HG02798 (cell line): ENCODE measurements around the gene RAB7B.

Experiments
- ATAC-seq: cut with Tn5 transposase; IDR thresholded peaks from one replicate; pipeline ENCODE4 v1.9.1; 2021; ENCODE audit warnings: mild to moderate bottlenecking; ENCODE audit not compliant: unreplicated experiment, poor library complexity

The RAB7B gene

GRCh38 chr1:205955499-205955898 lies 47.7 kb downstream of the RAB7B start:
- no peak for ATAC-seq

- no peak for ATAC-seq
These were observed 48.3 kb downstream of the RAB7B start for GRCh38 chr1:205954819-205955404.

- no peak for ATAC-seq
These were observed 51.4 kb downstream of the RAB7B start for GRCh38 chr1:205951746-205952145.

GRCh38 chr1:205950826-205951549 lies 52.2 kb downstream of the RAB7B start:
- no peak for ATAC-seq

GRCh38 chr1:205950280-205950679 lies 52.9 kb downstream of the RAB7B start:
- no peak for ATAC-seq

GRCh38 chr1:205949753-205950152 lies 53.4 kb downstream of the RAB7B start:
- no peak for ATAC-seq

- ATAC-seq = no peak
These were observed 54.3 kb downstream of the RAB7B start for GRCh38 chr1:205948886-205949285.

GRCh38 chr1:205948039-205948438 lies 55.2 kb downstream of the RAB7B start:
- ATAC-seq = no peak

GRCh38 chr1:205947024-205947423 lies 56.2 kb downstream of the RAB7B start:
- ATAC-seq = no peak

- no peak for ATAC-seq
These were observed 58.1 kb downstream of the RAB7B start for GRCh38 chr1:205945069-205945468.

GRCh38 chr1:205944525-205944924 lies 58.7 kb downstream of the RAB7B start:
- no peak for ATAC-seq

- no peak for ATAC-seq
These were observed 60.0 kb downstream of the RAB7B start, which contains the start of gene SLC26A9 for GRCh38 chr1:205943245-205943644. SLC26A9 (minus strand) TSS chr1:205943456; CDS start chr1:205935820, 7,636 bp downstream.

- ATAC-seq = no peak
These were observed 60.5 kb downstream of the RAB7B start for GRCh38 chr1:205942631-205943159.

GRCh38 chr1:205940710-205941109 lies 62.5 kb downstream of the RAB7B start:
- ATAC-seq = no peak

- ATAC-seq = no peak
These were observed 63.4 kb downstream of the RAB7B start for GRCh38 chr1:205939690-205940330.

GRCh38 chr1:205938682-205939081 lies 64.5 kb downstream of the RAB7B start:
- no peak for ATAC-seq

- ATAC-seq = no peak
These were observed 66.2 kb downstream of the RAB7B start for GRCh38 chr1:205936846-205937586.

- no peak for ATAC-seq
These were observed 66.9 kb downstream of the RAB7B start for GRCh38 chr1:205936311-205936710.

GRCh38 chr1:205935869-205936268 lies 67.3 kb downstream of the RAB7B start:
- ATAC-seq = no peak

GRCh38 chr1:205934788-205935187 lies 68.4 kb downstream of the RAB7B start:
- no peak for ATAC-seq
